Esophagus squamous epithelium (tissue), 5 donors: ENCODE data around the gene LCE4A. TPM values are rescaled to one million over a fixed set of nuclear protein-coding genes. Genes with fewer than 3 reads are reported as not detected.
"Not testable (repeated sequence)": the region's sequence is repeated elsewhere in the genome, so short reads cannot be mapped to it uniquely, and the experiment has no call there.

Experiments used
- DNase-seq: peaks from one replicate; lab custom pipeline; 2025; lab: John Stamatoyannopoulos, UW
- H3K27ac ChIP-seq, 4 donors: fragments of 200-600 bp; sonication (generic); one replicate each; pipeline ENCODE4 v1.5.1; 2016 to 2019; ENCODE audit warnings: mild to moderate bottlenecking in 1 of 4
- H3K27me3 ChIP-seq, 4 donors: fragments of 200-600 bp; sonication (generic); 1 replicate in 3 of 4; 2 replicates in 1 of 4; pipeline versions ENCODE4 v1.5.1 to v1.6.0; 2017 to 2021; ENCODE audit warnings: antibody characterized with exemption in 1 of 4
- H3K36me3 ChIP-seq, 3 donors: fragments of 200-600 bp; sonication (generic); one replicate each; pipeline ENCODE4 v1.5.1; 2016 to 2019
- H3K4me1 ChIP-seq, 3 donors: fragments of 200-600 bp; sonication (generic); one replicate each; pipeline ENCODE4 v1.5.1; 2017 to 2019
- H3K4me3 ChIP-seq, 4 donors: fragments of 200-600 bp; sonication (generic); 1 replicate in 3 of 4; 2 replicates in 1 of 4; pipeline ENCODE4 v1.5.1; 2016 to 2019; ENCODE audit warnings: mild to moderate bottlenecking in 2 of 4, moderate library complexity in 1 of 4
- H3K9me3 ChIP-seq, 3 donors: fragments of 200-600 bp; sonication (generic); one replicate each; pipeline ENCODE4 v1.5.1; 2016 to 2019
- CTCF ChIP-seq, 6 experiments: fragments of 450-650 bp in 4 of 6; fragments of 200-600 bp in 2 of 6; sonication (generic) in 2 of 6; IDR thresholded peaks; one replicate each; pipeline ENCODE4 v1.5.1; 2016 to 2019; ENCODE audit warnings: antibody characterized with exemption in 6 of 6, mild to moderate bottlenecking in 4 of 6, moderate library complexity in 4 of 6
- POLR2A ChIP-seq, 4 donors: fragments of 450-650 bp; IDR thresholded peaks; one replicate each; pipeline ENCODE4 v1.6.1; 2017; ENCODE audit warnings: antibody characterized with exemption in 4 of 4, mild to moderate bottlenecking in 4 of 4, moderate library complexity in 3 of 4
- WGBS, 2 donors: methylation state at CpG; one replicate each; pipeline ENCODE4 v1.1.5; 2018; 5-methylcytosine and 5-hydroxymethylcytosine counted together
- intact Hi-C: fragments of 100-400 bp; cut with DNase I; formaldehyde crosslinking; loops from one replicate; pipeline ENCODE4 v1.15.0; 2022
- total RNA-seq, 4 donors: library from RNA; depleted of rRNA; stranded (reverse); fragments of >200 nt; gene quantifications; one replicate each; pipeline ENCODE4 v1.1.0, GENCODE V29; 2016
- donor health status: DM: yes; HTN: yes; CAD: no.

The LCE4A gene
- total RNA-seq, 4 donors from 2014 or later: not detected

DNA sequence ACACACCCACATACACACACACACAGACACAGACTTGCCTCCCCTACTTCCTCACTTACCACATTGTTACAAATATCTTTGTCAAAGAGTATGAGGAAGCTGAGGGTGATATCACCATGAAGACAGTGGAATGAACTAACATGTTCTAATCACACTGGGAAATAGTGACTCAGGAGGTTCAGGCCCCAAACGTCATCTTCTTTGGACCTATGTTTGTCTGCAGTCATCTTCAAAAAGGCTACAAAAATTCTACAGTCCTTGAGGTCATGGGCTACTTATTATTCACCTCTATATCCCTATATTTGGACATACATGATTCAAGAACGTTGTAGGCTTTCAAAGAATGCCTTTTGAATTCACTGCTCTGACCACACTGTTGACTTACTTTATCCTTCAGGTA lies 34.9 kb upstream of the LCE4A start:
- H3K27ac ChIP-seq: no peak overlapping the region
- intact Hi-C loops: no loop called here
- DNase-seq: no peak
- H3K4me1 ChIP-seq: no peaks in the 10 kb centered on the region
- H3K9me3 ChIP-seq: no peaks in the 10 kb centered on the region
- peaks cover 0 to 9% (median 0%) of the 10 kb centered on the region in 4 donors for H3K27me3 ChIP-seq
- no peaks in the 10 kb centered on the region for H3K36me3 ChIP-seq
- no peak overlapping the region for H3K4me3 ChIP-seq
- 18 to 22% methylated on average over 2 of the region's 2 CpGs for WGBS, 2 donors
- TF ChIP-seq POLR2A (IDR thresholded peaks at IDR 0.05) (no peak), CTCF (IDR thresholded peaks at IDR 0.05) (no peak)

DNA sequence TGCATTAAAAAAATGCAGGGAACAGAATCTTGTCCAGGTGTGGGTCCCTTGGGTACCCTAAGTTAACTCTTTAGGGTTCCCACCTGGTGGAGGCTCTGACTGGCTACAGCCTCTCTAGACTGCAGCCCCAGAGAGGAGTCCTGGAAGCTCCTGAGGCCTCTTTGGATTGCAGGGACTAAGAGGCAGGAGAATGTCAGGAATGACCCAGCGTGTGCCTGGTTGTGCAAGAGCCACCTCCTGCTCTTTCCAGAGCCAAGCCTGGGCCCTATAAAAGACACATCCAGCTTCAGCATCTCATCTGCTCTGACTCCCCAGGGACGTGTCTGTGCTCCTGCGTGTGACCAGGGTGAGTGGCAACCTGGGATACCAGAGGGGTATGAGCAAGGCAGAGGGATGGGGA lies 33.0 kb upstream of the LCE4A start, which contains the start of gene LCE2C:
TSS of gene LCE2C (plus strand) at position 297 of the 400 bp plus-strand sequence. CDS start 737 bp downstream, outside the sequence.
- H3K4me3 ChIP-seq, H3K36me3 ChIP-seq, H3K4me1 ChIP-seq, H3K9me3 ChIP-seq, H3K27ac ChIP-seq, intact Hi-C loops, DNase-seq: not testable (repeated sequence)
- WGBS, 2 donors: no CpG with 5 or more reads among the region's 3 CpGs
- H3K27me3 ChIP-seq: peaks cover 0 to 24% (median 0%) of the 10 kb centered on the region in 4 donors

DNA sequence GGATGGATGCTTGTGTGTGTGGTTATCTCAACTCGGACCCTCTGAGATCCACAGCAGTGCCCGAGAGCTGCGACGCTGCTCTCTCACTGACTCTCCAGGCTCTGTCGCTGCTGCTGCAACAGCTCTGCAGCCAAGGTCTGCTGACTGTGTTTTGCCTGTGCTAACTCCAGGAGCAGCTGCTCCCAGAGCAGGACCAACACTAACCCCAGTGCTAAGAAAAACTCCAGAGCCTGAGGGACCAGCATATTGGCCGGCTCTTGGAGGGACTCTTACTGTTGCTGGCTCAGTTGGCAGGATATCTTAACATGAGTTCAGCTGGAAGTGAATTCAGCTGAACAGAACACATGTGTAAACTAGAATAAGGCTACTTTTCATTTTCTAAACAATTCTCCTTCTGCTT lies 28.5 kb upstream of the LCE4A start:
- H3K27ac ChIP-seq: no peak overlapping the region
- peaks cover 0 to 24% (median 0%) of the 10 kb centered on the region in 4 donors for H3K27me3 ChIP-seq
- WGBS, 2 donors: 67 to 88% methylated on average over 1 to 6 of the region's 6 CpGs
- H3K4me1 ChIP-seq: no peaks in the 10 kb centered on the region
- no peak for DNase-seq
- H3K36me3 ChIP-seq: no peaks in the 10 kb centered on the region
- TF ChIP-seq CTCF (IDR thresholded peaks at IDR 0.05): no peak
- no peak for TF ChIP-seq POLR2A (IDR thresholded peaks at IDR 0.05)
- intact Hi-C loops: no loop called here
- H3K4me3 ChIP-seq: no peak overlapping the region
- no peaks in the 10 kb centered on the region for H3K9me3 ChIP-seq

GRCh38 chr1:152681616-152682015 lies 26.3 kb upstream of the LCE4A start:
- peaks cover 0 to 22% (median 0%) of the 10 kb centered on the region in 4 donors for H3K27me3 ChIP-seq
- intact Hi-C loops: no loop called here
- no peaks in the 10 kb centered on the region for H3K9me3 ChIP-seq
- H3K4me1 ChIP-seq: no peaks in the 10 kb centered on the region
- no peak overlapping the region for H3K4me3 ChIP-seq
- no peaks in the 10 kb centered on the region for H3K36me3 ChIP-seq
- no peak for TF ChIP-seq POLR2A (IDR thresholded peaks at IDR 0.05)
- no peak for TF ChIP-seq CTCF (IDR thresholded peaks at IDR 0.05)
- H3K27ac ChIP-seq: no peak overlapping the region
- WGBS, 2 donors: 55 to 66% methylated on average over 2 of the region's 2 CpGs
- no peak for DNase-seq

DNA sequence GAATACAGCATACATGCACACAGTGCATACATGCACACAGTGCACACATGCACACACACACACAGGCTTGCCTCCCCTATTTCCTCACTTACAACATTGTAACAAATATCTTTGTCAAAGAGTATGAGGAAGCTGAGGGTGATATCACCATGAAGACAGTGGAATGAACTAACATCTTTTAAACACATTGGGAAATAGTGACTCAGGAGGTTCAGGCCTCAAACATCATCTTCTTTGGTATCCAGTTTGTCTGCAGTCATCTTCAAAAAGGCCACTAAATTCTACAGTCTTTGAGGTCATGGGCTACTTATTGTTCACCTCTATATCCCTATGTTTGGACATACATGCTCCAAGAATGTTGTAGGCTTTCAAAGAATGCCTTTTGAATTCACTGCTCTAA lies 24.1 kb upstream of the LCE4A start:
- Histone ChIP-seq H3K36me3 (no peaks in the 10 kb centered on the region), H3K9me3 (no peaks in the 10 kb centered on the region), H3K4me1 (no peaks in the 10 kb centered on the region), H3K27me3 (peaks cover 0 to 10% (median 0%) of the 10 kb centered on the region in 4 donors), H3K4me3 (no peak overlapping the region), H3K27ac (no peak overlapping the region)
- DNase-seq: no peak
- intact Hi-C loops: no loop called here
- TF ChIP-seq CTCF (IDR thresholded peaks at IDR 0.05): no peak
- no peak for TF ChIP-seq POLR2A (IDR thresholded peaks at IDR 0.05)

- H3K36me3 ChIP-seq, H3K4me1 ChIP-seq, H3K27me3 ChIP-seq, intact Hi-C loops, H3K27ac ChIP-seq, H3K4me3 ChIP-seq, H3K9me3 ChIP-seq, DNase-seq: not testable (repeated sequence)
- 71 to 100% methylated on average over 1 to 4 of the region's 4 CpGs for WGBS, 2 donors
Measured at GRCh38 chr1:152685823-152686222, 22.1 kb upstream of the LCE4A start, which contains the start of gene LCE2B. Gene LCE2B (plus strand): TSS chr1:152686123. CDS start chr1:152686844, 721 bp downstream.
